ENCODE measurements around the gene BSDC1. TPM values are rescaled to one million over a fixed set of nuclear protein-coding genes. Genes with fewer than 3 reads are reported as not detected.
"Not testable (repeated sequence)": the region's sequence is repeated elsewhere in the genome, so short reads cannot be mapped to it uniquely, and the experiment has no call there.

Gene BSDC1
- total RNA-seq, 4 donors from 2014 or later: 60.6 to 88.7 (median 83.8) TPM

DNA sequence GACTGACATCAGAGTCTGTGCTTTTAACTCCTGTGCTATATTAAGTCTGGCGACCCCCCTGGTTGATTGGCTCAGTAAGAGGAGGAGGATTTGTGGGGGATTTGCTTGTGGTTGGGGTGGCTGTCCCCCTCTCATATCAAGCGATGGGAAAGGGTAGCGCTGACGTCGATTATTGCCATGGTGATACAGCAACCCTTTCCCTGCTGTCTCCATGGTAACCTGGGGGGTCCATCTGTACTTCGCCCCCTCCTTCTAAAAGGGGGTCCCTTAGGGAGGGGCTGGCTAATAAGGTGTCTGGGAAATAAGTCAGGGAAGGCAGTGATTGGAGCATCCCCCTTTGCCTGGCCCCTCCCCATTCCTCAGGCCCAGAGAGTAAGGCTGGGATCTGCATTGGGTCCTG, 36.6 kb downstream of the BSDC1 start:
- Histone ChIP-seq H3K36me3 (peaks cover 0 to 9% (median 0%) of the 10 kb centered on the region in 3 donors), H3K27me3 (no peaks in the 10 kb centered on the region), H3K4me1 (peaks cover 0 to 43% (median 26%) of the 10 kb centered on the region in 4 donors), H3K27ac (peak overlapping the region in 1 of 4 donors; percentile 8), H3K9me3 (no peaks in the 10 kb centered on the region), H3K4me3 (no peak overlapping the region)
- WGBS, 2 donors: 44 to 57% methylated on average over 6 of the region's 6 CpGs
- DNase-seq (ENCODE audit: low spot score in 2 of 2): no peak
- TF ChIP-seq POLR2A (IDR thresholded peaks at IDR 0.05): no peak
- no peak for TF ChIP-seq EP300 (IDR thresholded peaks at IDR 0.05)
- TF ChIP-seq, protein P1, sequence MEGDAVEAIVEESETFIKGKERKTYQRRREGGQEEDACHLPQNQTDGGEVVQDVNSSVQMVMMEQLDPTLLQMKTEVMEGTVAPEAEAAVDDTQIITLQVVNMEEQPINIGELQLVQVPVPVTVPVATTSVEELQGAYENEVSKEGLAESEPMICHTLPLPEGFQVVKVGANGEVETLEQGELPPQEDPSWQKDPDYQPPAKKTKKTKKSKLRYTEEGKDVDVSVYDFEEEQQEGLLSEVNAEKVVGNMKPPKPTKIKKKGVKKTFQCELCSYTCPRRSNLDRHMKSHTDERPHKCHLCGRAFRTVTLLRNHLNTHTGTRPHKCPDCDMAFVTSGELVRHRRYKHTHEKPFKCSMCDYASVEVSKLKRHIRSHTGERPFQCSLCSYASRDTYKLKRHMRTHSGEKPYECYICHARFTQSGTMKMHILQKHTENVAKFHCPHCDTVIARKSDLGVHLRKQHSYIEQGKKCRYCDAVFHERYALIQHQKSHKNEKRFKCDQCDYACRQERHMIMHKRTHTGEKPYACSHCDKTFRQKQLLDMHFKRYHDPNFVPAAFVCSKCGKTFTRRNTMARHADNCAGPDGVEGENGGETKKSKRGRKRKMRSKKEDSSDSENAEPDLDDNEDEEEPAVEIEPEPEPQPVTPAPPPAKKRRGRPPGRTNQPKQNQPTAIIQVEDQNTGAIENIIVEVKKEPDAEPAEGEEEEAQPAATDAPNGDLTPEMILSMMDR (IDR thresholded peaks at IDR 0.05): no peak

DNA sequence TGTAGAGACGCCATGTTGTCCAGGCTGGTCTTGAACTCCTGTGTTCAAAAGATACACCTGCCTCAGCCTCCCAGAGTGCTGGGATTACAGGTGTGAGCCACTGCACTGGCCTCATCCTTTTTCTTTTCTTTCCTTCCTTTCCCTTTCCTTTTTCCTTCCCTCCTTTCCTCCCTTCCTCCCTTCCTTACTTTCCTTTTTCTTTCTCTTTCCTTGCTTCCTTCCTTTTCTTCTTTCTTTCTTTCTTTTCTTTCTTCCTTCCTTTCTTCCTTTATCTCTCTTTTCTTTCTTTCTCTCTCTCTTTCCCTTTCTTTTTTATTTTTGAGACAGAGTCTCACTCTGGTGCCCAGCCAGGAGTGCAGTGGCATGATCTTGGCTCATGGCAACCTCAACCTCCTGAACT, 37.8 kb downstream of the BSDC1 start:
- no peak overlapping the region for H3K27ac ChIP-seq
- H3K36me3 ChIP-seq: peaks cover 0 to 9% (median 0%) of the 10 kb centered on the region in 3 donors
- TF ChIP-seq POLR2A (IDR thresholded peaks at IDR 0.05) (no peak), EP300 (IDR thresholded peaks at IDR 0.05) (no peak)
- TF ChIP-seq, protein P1 (IDR thresholded peaks at IDR 0.05): no peak
- H3K9me3 ChIP-seq: no peaks in the 10 kb centered on the region
- peaks cover 0 to 39% (median 22%) of the 10 kb centered on the region in 4 donors for H3K4me1 ChIP-seq
- 87 to 100% methylated on average over 1 of the region's 1 CpG for WGBS, 2 donors
- no peaks in the 10 kb centered on the region for H3K27me3 ChIP-seq
- no peak for DNase-seq (ENCODE audit: low spot score in 2 of 2)
- H3K4me3 ChIP-seq: no peak overlapping the region

DNA sequence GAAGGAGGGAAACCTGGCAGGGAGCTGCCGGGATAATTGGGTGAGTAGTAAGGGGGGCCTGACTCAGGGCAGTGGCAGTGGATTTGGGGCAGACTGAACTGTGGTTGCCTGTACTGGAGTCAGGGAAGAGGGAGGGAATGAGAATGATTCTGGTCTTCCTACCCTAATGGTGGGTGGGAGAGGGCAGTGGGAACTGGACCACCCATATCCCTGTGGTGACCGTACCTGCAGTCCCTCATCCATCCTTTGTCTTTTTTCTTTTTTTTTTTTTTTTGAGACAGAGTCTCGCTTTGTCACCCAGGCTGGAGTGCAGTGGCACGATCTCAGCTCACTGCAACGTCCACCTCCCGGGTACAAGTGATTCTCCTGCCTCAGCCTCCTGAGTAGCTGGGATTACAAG, 38.5 kb downstream of the BSDC1 start:
- not testable (repeated sequence) for DNase-seq (ENCODE audit: low spot score in 2 of 2); H3K9me3 ChIP-seq; H3K36me3 ChIP-seq; H3K27me3 ChIP-seq; H3K4me3 ChIP-seq
- WGBS, 2 donors: 90 to 94% methylated on average over 6 of the region's 6 CpGs
- Histone ChIP-seq H3K27ac (peak overlapping the region in 1 of 4 donors; percentile 97), H3K4me1 (peaks cover 0 to 38% (median 21%) of the 10 kb centered on the region in 4 donors)

DNA sequence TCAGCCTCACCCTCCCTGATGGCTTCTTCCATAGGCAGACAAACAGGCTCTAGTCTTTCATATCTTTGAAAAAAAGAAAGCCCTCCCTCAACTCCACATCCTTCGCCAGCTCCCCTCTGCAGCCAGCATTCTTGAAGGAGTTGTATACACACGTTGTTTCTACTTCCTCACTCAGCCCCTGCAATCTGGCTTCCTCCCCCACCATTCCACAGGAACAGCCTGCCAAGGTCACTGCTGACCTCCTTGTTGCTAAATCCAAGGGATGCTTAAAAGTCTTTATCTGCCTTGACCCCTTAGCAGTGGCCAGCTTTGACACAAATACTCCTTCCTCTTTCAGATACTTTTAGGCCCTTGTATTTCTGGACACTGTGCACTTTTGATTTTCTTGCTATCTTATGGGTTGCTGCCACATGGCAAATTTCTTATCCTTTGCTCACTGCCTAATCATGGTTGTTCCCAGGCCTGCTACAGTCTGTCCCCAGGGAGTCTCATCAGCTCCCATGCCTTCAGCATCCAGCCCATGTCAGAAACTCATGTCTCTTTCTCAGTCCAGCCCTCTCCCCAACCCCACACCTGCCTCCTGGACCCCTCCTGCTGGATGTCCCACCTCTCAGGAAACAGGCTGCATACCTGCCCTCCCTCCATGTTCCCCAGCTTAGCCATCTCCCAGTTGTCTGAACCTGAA, 40.2 kb downstream of the BSDC1 start:
- Histone ChIP-seq H3K4me1 (peaks cover 0 to 52% (median 26%) of the 10 kb centered on the region in 4 donors), H3K4me3 (no peak overlapping the region), H3K27ac (peak overlapping the region; percentile 4 to 97 (median 95)), H3K9me3 (no peaks in the 10 kb centered on the region), H3K36me3 (peaks cover 0 to 9% (median 0%) of the 10 kb centered on the region in 3 donors), H3K27me3 (no peaks in the 10 kb centered on the region)
- peak in 1 of 2 donors; percentile 53 for TF ChIP-seq EP300 (IDR thresholded peaks at IDR 0.05)
- TF ChIP-seq, protein P1 (IDR thresholded peaks at IDR 0.05): no peak
- TF ChIP-seq POLR2A (IDR thresholded peaks at IDR 0.05): no peak
- 16 to 17% methylated on average over 2 of the region's 2 CpGs for WGBS, 2 donors
- no peak for DNase-seq (ENCODE audit: low spot score in 2 of 2)

DNA sequence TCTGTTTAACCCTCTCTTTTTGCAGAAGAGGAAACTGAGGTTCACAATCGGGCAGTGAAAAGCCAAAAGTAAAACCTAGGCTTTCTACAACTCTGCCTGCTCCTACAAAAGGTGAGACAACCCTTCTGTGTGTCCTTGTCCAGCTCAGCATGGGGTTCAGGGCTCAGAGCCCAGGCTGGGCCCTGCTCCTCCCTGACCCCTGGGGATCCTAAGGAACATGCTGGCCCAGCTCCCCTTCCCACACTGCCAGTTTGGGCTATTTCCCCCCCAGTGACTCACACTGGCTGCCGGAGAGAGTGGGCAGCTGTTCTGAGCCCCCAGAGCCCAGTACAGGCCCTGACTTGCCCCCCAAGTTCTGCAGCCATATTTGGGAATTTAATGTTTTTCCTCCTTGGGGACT, 40.8 kb downstream of the BSDC1 start:
- H3K36me3 ChIP-seq: peaks cover 0 to 9% (median 0%) of the 10 kb centered on the region in 3 donors
- H3K4me3 ChIP-seq: no peak overlapping the region
- no peaks in the 10 kb centered on the region for H3K9me3 ChIP-seq
- TF ChIP-seq, protein P1 (IDR thresholded peaks at IDR 0.05): no peak
- no peak for TF ChIP-seq EP300 (IDR thresholded peaks at IDR 0.05)
- no peak for TF ChIP-seq POLR2A (IDR thresholded peaks at IDR 0.05)
- 38 to 43% methylated on average over 2 of the region's 2 CpGs for WGBS, 2 donors
- H3K27me3 ChIP-seq: no peaks in the 10 kb centered on the region
- no peak for DNase-seq (ENCODE audit: low spot score in 2 of 2)
- peaks cover 0 to 56% (median 26%) of the 10 kb centered on the region in 4 donors for H3K4me1 ChIP-seq
- peak overlapping the region; percentile 4 to 97 (median 95) for H3K27ac ChIP-seq
